ENCODE measurements around the gene MSH3.
"Not testable (repeated sequence)": the region's sequence is repeated elsewhere in the genome, so short reads cannot be mapped to it uniquely, and the experiment has no call there.

The MSH3 gene

GRCh38 chr5:80793354-80793753 is 138.9 kb downstream of the MSH3 start:
- Mint-ChIP-seq H3K27ac (no peak overlapping the region), H3K4me3 (no peak overlapping the region), H3K9me3 (no peaks in the 10 kb centered on the region), H3K27me3 (no peaks in the 10 kb centered on the region), H3K4me1 (peaks cover 18% of the 10 kb centered on the region), H3K36me3 (ENCODE audit: low read depth) (peaks cover 25% of the 10 kb centered on the region)
- no peak for DNase-seq
- ATAC-seq: no peak

- H3K27me3 Mint-ChIP-seq: no peaks in the 10 kb centered on the region
- H3K27ac Mint-ChIP-seq: no peak overlapping the region
- H3K4me3 Mint-ChIP-seq: no peak overlapping the region
- no peak for DNase-seq
- no peaks in the 10 kb centered on the region for H3K4me1 Mint-ChIP-seq
- ATAC-seq: no peak
- H3K36me3 Mint-ChIP-seq (ENCODE audit: low read depth): peaks cover 33% of the 10 kb centered on the region
- no peaks in the 10 kb centered on the region for H3K9me3 Mint-ChIP-seq
Observed at GRCh38 chr5:80796846-80797245, 142.4 kb downstream of the MSH3 start.

- Mint-ChIP-seq H3K4me1 (no peaks in the 10 kb centered on the region), H3K4me3 (no peak overlapping the region), H3K9me3 (no peaks in the 10 kb centered on the region), H3K36me3 (ENCODE audit: low read depth) (peaks cover 34% of the 10 kb centered on the region), H3K27me3 (no peaks in the 10 kb centered on the region), H3K27ac (no peak overlapping the region)
- no peak for DNase-seq
- no peak for ATAC-seq
Observed at GRCh38 chr5:80797428-80798024, 143.1 kb downstream of the MSH3 start.

GRCh38 chr5:80798166-80798565 is 143.7 kb downstream of the MSH3 start:
- H3K9me3 Mint-ChIP-seq: no peaks in the 10 kb centered on the region
- no peaks in the 10 kb centered on the region for H3K4me1 Mint-ChIP-seq
- H3K36me3 Mint-ChIP-seq (ENCODE audit: low read depth): peaks cover 40% of the 10 kb centered on the region
- no peak for ATAC-seq
- DNase-seq: no peak
- H3K27me3 Mint-ChIP-seq: no peaks in the 10 kb centered on the region
- H3K27ac Mint-ChIP-seq: no peak overlapping the region
- no peak overlapping the region for H3K4me3 Mint-ChIP-seq

- H3K4me3 Mint-ChIP-seq: no peak overlapping the region
- no peaks in the 10 kb centered on the region for H3K4me1 Mint-ChIP-seq
- ATAC-seq (no peak), DNase-seq (no peak)
- H3K36me3 Mint-ChIP-seq (ENCODE audit: low read depth): peaks cover 45% of the 10 kb centered on the region
- no peaks in the 10 kb centered on the region for H3K27me3 Mint-ChIP-seq
- no peaks in the 10 kb centered on the region for H3K9me3 Mint-ChIP-seq
- no peak overlapping the region for H3K27ac Mint-ChIP-seq
Observed at GRCh38 chr5:80798633-80799032, 144.2 kb downstream of the MSH3 start.

- ATAC-seq (no peak), DNase-seq (no peak)
- Mint-ChIP-seq H3K27ac (no peak overlapping the region), H3K4me1 (no peaks in the 10 kb centered on the region), H3K36me3 (ENCODE audit: low read depth) (peaks cover 45% of the 10 kb centered on the region), H3K27me3 (no peaks in the 10 kb centered on the region), H3K4me3 (no peak overlapping the region), H3K9me3 (no peaks in the 10 kb centered on the region)
Observed at GRCh38 chr5:80799041-80799440, 144.6 kb downstream of the MSH3 start.

- no peaks in the 10 kb centered on the region for H3K27me3 Mint-ChIP-seq
Observed at GRCh38 chr5:80799573-80799972, 145.1 kb downstream of the MSH3 start.

GRCh38 chr5:80804332-80804731 is 149.9 kb downstream of the MSH3 start:
- H3K36me3 Mint-ChIP-seq (ENCODE audit: low read depth): peaks cover 40% of the 10 kb centered on the region
- DNase-seq (no peak), ATAC-seq (no peak)
- H3K27me3 Mint-ChIP-seq: no peaks in the 10 kb centered on the region
- peaks cover 6% of the 10 kb centered on the region for H3K4me1 Mint-ChIP-seq
- H3K27ac Mint-ChIP-seq: no peak overlapping the region
- no peak overlapping the region for H3K4me3 Mint-ChIP-seq
- H3K9me3 Mint-ChIP-seq: no peaks in the 10 kb centered on the region

More at GRCh38 chr5:80799573-80799972, 145.1 kb downstream of the MSH3 start:
- no peak overlapping the region for H3K4me3 Mint-ChIP-seq
- H3K27ac Mint-ChIP-seq: no peak overlapping the region
- no peaks in the 10 kb centered on the region for H3K4me1 Mint-ChIP-seq
- H3K36me3 Mint-ChIP-seq (ENCODE audit: low read depth): peaks cover 45% of the 10 kb centered on the region
- ATAC-seq: no peak
- H3K9me3 Mint-ChIP-seq: no peaks in the 10 kb centered on the region
- no peak for DNase-seq

GRCh38 chr5:80805038-80805437 is 150.6 kb downstream of the MSH3 start:
- Mint-ChIP-seq H3K9me3 (no peaks in the 10 kb centered on the region), H3K27me3 (no peaks in the 10 kb centered on the region), H3K4me3 (no peak overlapping the region), H3K27ac (no peak overlapping the region), H3K4me1 (peaks cover 6% of the 10 kb centered on the region), H3K36me3 (ENCODE audit: low read depth) (peaks cover 42% of the 10 kb centered on the region)
- ATAC-seq (no peak), DNase-seq (no peak)

GRCh38 chr5:80806929-80807328 is 152.5 kb downstream of the MSH3 start:
- no peak for DNase-seq
- H3K4me3 Mint-ChIP-seq: no peak overlapping the region
- no peak overlapping the region for H3K27ac Mint-ChIP-seq
- H3K27me3 Mint-ChIP-seq: no peaks in the 10 kb centered on the region
- peaks cover 12% of the 10 kb centered on the region for H3K4me1 Mint-ChIP-seq
- peak; percentile 52 for ATAC-seq
- no peaks in the 10 kb centered on the region for H3K9me3 Mint-ChIP-seq
- H3K36me3 Mint-ChIP-seq (ENCODE audit: low read depth): peaks cover 35% of the 10 kb centered on the region

GRCh38 chr5:80809451-80809850 is 155.0 kb downstream of the MSH3 start:
- H3K4me1 Mint-ChIP-seq: peaks cover 12% of the 10 kb centered on the region
- peaks cover 38% of the 10 kb centered on the region for H3K36me3 Mint-ChIP-seq (ENCODE audit: low read depth)
- ATAC-seq (no peak), DNase-seq (no peak)
- no peak overlapping the region for H3K4me3 Mint-ChIP-seq
- H3K9me3 Mint-ChIP-seq: no peaks in the 10 kb centered on the region
- no peaks in the 10 kb centered on the region for H3K27me3 Mint-ChIP-seq
- no peak overlapping the region for H3K27ac Mint-ChIP-seq

- ATAC-seq: peak; percentile 79
- no peaks in the 10 kb centered on the region for H3K9me3 Mint-ChIP-seq
- H3K27ac Mint-ChIP-seq: no peak overlapping the region
- peaks cover 43% of the 10 kb centered on the region for H3K36me3 Mint-ChIP-seq (ENCODE audit: low read depth)
- no peak overlapping the region for H3K4me3 Mint-ChIP-seq
- no peaks in the 10 kb centered on the region for H3K27me3 Mint-ChIP-seq
- no peak for DNase-seq
- peaks cover 12% of the 10 kb centered on the region for H3K4me1 Mint-ChIP-seq
Observed at GRCh38 chr5:80810425-80810824, 156.0 kb downstream of the MSH3 start.

- Mint-ChIP-seq H3K27ac (no peak overlapping the region), H3K9me3 (peaks cover 14% of the 10 kb centered on the region), H3K27me3 (no peaks in the 10 kb centered on the region), H3K4me1 (no peaks in the 10 kb centered on the region), H3K4me3 (no peak overlapping the region), H3K36me3 (ENCODE audit: low read depth) (peaks cover 56% of the 10 kb centered on the region)
- no peak for ATAC-seq
- DNase-seq: no peak
Observed at GRCh38 chr5:80816590-80816989, 162.1 kb downstream of the MSH3 start.

GRCh38 chr5:80820685-80821084 is 166.2 kb downstream of the MSH3 start:
- ATAC-seq: no peak
- Mint-ChIP-seq H3K4me1 (no peaks in the 10 kb centered on the region), H3K36me3 (ENCODE audit: low read depth) (peaks cover 61% of the 10 kb centered on the region), H3K27me3 (no peaks in the 10 kb centered on the region), H3K4me3 (no peak overlapping the region), H3K27ac (no peak overlapping the region), H3K9me3 (peaks cover 27% of the 10 kb centered on the region)
- DNase-seq: no peak

GRCh38 chr5:80822640-80823039 is 168.2 kb downstream of the MSH3 start:
- Mint-ChIP-seq H3K27me3 (no peaks in the 10 kb centered on the region), H3K9me3 (peaks cover 14% of the 10 kb centered on the region), H3K27ac (no peak overlapping the region), H3K4me1 (no peaks in the 10 kb centered on the region), H3K4me3 (no peak overlapping the region), H3K36me3 (ENCODE audit: low read depth) (peaks cover 61% of the 10 kb centered on the region)
- ATAC-seq (no peak), DNase-seq (no peak)

- H3K4me1 Mint-ChIP-seq, ATAC-seq, H3K27me3 Mint-ChIP-seq, DNase-seq, H3K27ac Mint-ChIP-seq, H3K4me3 Mint-ChIP-seq: not testable (repeated sequence)
- peaks cover 68% of the 10 kb centered on the region for H3K36me3 Mint-ChIP-seq (ENCODE audit: low read depth)
- peaks cover 21% of the 10 kb centered on the region for H3K9me3 Mint-ChIP-seq
Observed at GRCh38 chr5:80824159-80824558, 169.7 kb downstream of the MSH3 start.

Measured in activated naive CD8-positive, alpha-beta T cell treated with anti-CD3 and anti-CD28 coated beads, Interleukin-2, amount 50 U/mL, for 24 hours (primary cell).